ENCODE data around the gene ZNF664. TPM values are rescaled to one million over a fixed set of nuclear protein-coding genes. Genes with fewer than 3 reads are reported as not detected.

Gene ZNF664
- total and polyA plus RNA-seq, 2 of the 13 experiments (the other 11 are each of a cell fraction or from before 2014, with no cell fraction given) = 43.9 to 56.5 TPM

GRCh38 chr12:123965382-123965781 is 7.6 kb upstream of the ZNF664 start (continued):
- TF ChIP-seq ZNF318 (CRISPR knock-in tag; IDR thresholded peaks at IDR 0.05) = no peak
- TF ChIP-seq XBP1 (CRISPR knock-in tag; IDR thresholded peaks at IDR 0.05) = no peak
- no peak for TF ChIP-seq ZNF549 (CRISPR knock-in tag; IDR thresholded peaks at IDR 0.05)
- no peak for TF ChIP-seq IRX3 (CRISPR knock-in tag; IDR thresholded peaks at IDR 0.05; ENCODE audit: borderline replicate concordance, low read depth)
- TF ChIP-seq TCF12 (IDR thresholded peaks at IDR 0.05) = no peak
- no peak for TF ChIP-seq TCF12 (CRISPR knock-in tag; IDR thresholded peaks at IDR 0.05)
- TF ChIP-seq ZNF547 (CRISPR knock-in tag; IDR thresholded peaks at IDR 0.05) = no peak
- no peak for TF ChIP-seq NONO (IDR thresholded peaks at IDR 0.05)
- TF ChIP-seq NONO (CRISPR knock-in tag; conservative IDR thresholded peaks at IDR 0.05) = no peak
- TF ChIP-seq GLI4 (CRISPR knock-in tag; IDR thresholded peaks at IDR 0.05; ENCODE audit: borderline replicate concordance) = no peak
- no peak for TF ChIP-seq KLF6 (CRISPR knock-in tag; IDR thresholded peaks at IDR 0.05)
- TF ChIP-seq SATB2 (CRISPR knock-in tag; IDR thresholded peaks at IDR 0.05) = no peak
